Dendritic cell treated with granulocyte-macrophage colony-stimulating factor and Interleukin-4, amounts not matched to agents 40 ng/mL and 50 ng/mL, for 4 days (primary cell): ENCODE results near the gene TSEN54.
A peak's percentile ranks its signal among the peaks of the same experiment; 100 is the strongest.

ENCODE experiments used
- H3K27ac Mint-ChIP-seq: one replicate; pipeline ENCODE4 v1.8.0; 2022; ENCODE audit warnings: mild to moderate bottlenecking, mixed read lengths
- H3K27me3 Mint-ChIP-seq: one replicate; pipeline ENCODE4 v1.8.0; 2022; ENCODE audit warnings: mild to moderate bottlenecking, mixed read lengths
- H3K36me3 Mint-ChIP-seq: one replicate; pipeline ENCODE4 v1.8.0; 2022; ENCODE audit warnings: low read depth, mixed read lengths
- H3K4me1 Mint-ChIP-seq: one replicate; pipeline ENCODE4 v1.8.0; 2022; ENCODE audit warnings: low read depth, mixed read lengths
- H3K4me3 Mint-ChIP-seq: one replicate; pipeline ENCODE4 v1.8.0; 2022; ENCODE audit warnings: mild to moderate bottlenecking, moderate library complexity, mixed read lengths
- H3K9me3 Mint-ChIP-seq: one replicate; pipeline ENCODE4 v1.8.0; 2022; ENCODE audit warnings: mixed read lengths
- intact Hi-C: fragments of 100-400 bp; cut with micrococcal nuclease; formaldehyde crosslinking; loops from one replicate; pipeline ENCODE4 v1.15.0; 2022

TSEN54 gene

GRCh38 chr17:75481194-75482068 lies 34.9 kb upstream of the TSEN54 start:
- Mint-ChIP-seq H3K9me3 (no peaks in the 10 kb centered on the region), H3K4me1 (peaks cover 51% of the 10 kb centered on the region), H3K27me3 (no peaks in the 10 kb centered on the region), H3K36me3 (peaks cover 32% of the 10 kb centered on the region), H3K4me3 (no peak overlapping the region), H3K27ac (peak overlapping the region; percentile 28)
- intact Hi-C loops = no loop called here

GRCh38 chr17:75482098-75482942 lies 34.0 kb upstream of the TSEN54 start:
- peaks cover 51% of the 10 kb centered on the region for H3K4me1 Mint-ChIP-seq

GRCh38 chr17:75485688-75486087 lies 30.6 kb upstream of the TSEN54 start:
- H3K9me3 Mint-ChIP-seq = no peaks in the 10 kb centered on the region
- peak overlapping the region; percentile 92 for H3K27ac Mint-ChIP-seq
- no peak overlapping the region for H3K4me3 Mint-ChIP-seq
- peaks cover 41% of the 10 kb centered on the region for H3K36me3 Mint-ChIP-seq
- H3K27me3 Mint-ChIP-seq = no peaks in the 10 kb centered on the region
- intact Hi-C loops = loop anchor here (2.0 kb wide), 1 partner anchor 59 kb away; no protein-coding TSS in a partner anchor
- peaks cover 56% of the 10 kb centered on the region for H3K4me1 Mint-ChIP-seq

More at GRCh38 chr17:75482098-75482942, 34.0 kb upstream of the TSEN54 start:
- Mint-ChIP-seq H3K4me3 (no peak overlapping the region), H3K9me3 (no peaks in the 10 kb centered on the region), H3K27me3 (no peaks in the 10 kb centered on the region), H3K36me3 (peaks cover 31% of the 10 kb centered on the region), H3K27ac (peak overlapping the region; percentile 28)
- intact Hi-C loops = no loop called here

- H3K36me3 Mint-ChIP-seq = peaks cover 46% of the 10 kb centered on the region
- H3K4me1 Mint-ChIP-seq = peaks cover 52% of the 10 kb centered on the region
- H3K4me3 Mint-ChIP-seq = peak overlapping the region; percentile 71
- no peaks in the 10 kb centered on the region for H3K9me3 Mint-ChIP-seq
- no peaks in the 10 kb centered on the region for H3K27me3 Mint-ChIP-seq
- intact Hi-C loops = loop anchor here (2.0 kb wide), 1 partner anchor 59 kb away; no protein-coding TSS in a partner anchor
- peak overlapping the region; percentile 92 for H3K27ac Mint-ChIP-seq
Measured at GRCh38 chr17:75486151-75486550, 30.2 kb upstream of the TSEN54 start.

- Mint-ChIP-seq H3K4me3 (peak overlapping the region; percentile 71), H3K27me3 (no peaks in the 10 kb centered on the region), H3K36me3 (peaks cover 54% of the 10 kb centered on the region), H3K4me1 (peaks cover 46% of the 10 kb centered on the region), H3K27ac (peak overlapping the region; percentile 92), H3K9me3 (no peaks in the 10 kb centered on the region)
- intact Hi-C loops = loop anchor here (2.0 kb wide), 1 partner anchor 60 kb away; no protein-coding TSS in a partner anchor
Measured at GRCh38 chr17:75486951-75487350, 29.4 kb upstream of the TSEN54 start.

GRCh38 chr17:75487351-75488070 lies 28.8 kb upstream of the TSEN54 start:
- intact Hi-C loops = loop anchor here (2.0 kb wide), 1 partner anchor 61 kb away; no protein-coding TSS in a partner anchor
- H3K4me3 Mint-ChIP-seq = peak overlapping the region; percentile 66

GRCh38 chr17:75488693-75489510 lies 27.4 kb upstream of the TSEN54 start:
- Mint-ChIP-seq H3K4me3 (no peak overlapping the region), H3K36me3 (peaks cover 64% of the 10 kb centered on the region)

More at GRCh38 chr17:75487351-75488070, 28.8 kb upstream of the TSEN54 start:
- no peaks in the 10 kb centered on the region for H3K27me3 Mint-ChIP-seq
- H3K27ac Mint-ChIP-seq = peak overlapping the region; percentile 92
- no peaks in the 10 kb centered on the region for H3K9me3 Mint-ChIP-seq
- peaks cover 46% of the 10 kb centered on the region for H3K4me1 Mint-ChIP-seq
- H3K36me3 Mint-ChIP-seq = peaks cover 60% of the 10 kb centered on the region

GRCh38 chr17:75489511-75489955 lies 26.8 kb upstream of the TSEN54 start:
- Mint-ChIP-seq H3K4me3 (no peak overlapping the region), H3K36me3 (peaks cover 69% of the 10 kb centered on the region), H3K9me3 (no peaks in the 10 kb centered on the region), H3K4me1 (peaks cover 46% of the 10 kb centered on the region), H3K27ac (peak overlapping the region; percentile 92), H3K27me3 (no peaks in the 10 kb centered on the region)
- intact Hi-C loops = no loop called here

More at GRCh38 chr17:75488693-75489510, 27.4 kb upstream of the TSEN54 start:
- H3K27me3 Mint-ChIP-seq = no peaks in the 10 kb centered on the region
- H3K27ac Mint-ChIP-seq = peak overlapping the region; percentile 92
- H3K4me1 Mint-ChIP-seq = peaks cover 46% of the 10 kb centered on the region
- H3K9me3 Mint-ChIP-seq = no peaks in the 10 kb centered on the region
- intact Hi-C loops = no loop called here

GRCh38 chr17:75490173-75490743 lies 26.1 kb upstream of the TSEN54 start:
- no peaks in the 10 kb centered on the region for H3K27me3 Mint-ChIP-seq
- no peaks in the 10 kb centered on the region for H3K9me3 Mint-ChIP-seq
- peaks cover 76% of the 10 kb centered on the region for H3K36me3 Mint-ChIP-seq
- no peak overlapping the region for H3K4me3 Mint-ChIP-seq
- intact Hi-C loops = no loop called here
- H3K4me1 Mint-ChIP-seq = peaks cover 41% of the 10 kb centered on the region
- H3K27ac Mint-ChIP-seq = no peak overlapping the region

- Mint-ChIP-seq H3K27ac (no peak overlapping the region), H3K36me3 (peaks cover 81% of the 10 kb centered on the region), H3K9me3 (no peaks in the 10 kb centered on the region), H3K4me1 (peaks cover 32% of the 10 kb centered on the region), H3K4me3 (no peak overlapping the region), H3K27me3 (no peaks in the 10 kb centered on the region)
- intact Hi-C loops = no loop called here
Measured at GRCh38 chr17:75490953-75491649, 25.2 kb upstream of the TSEN54 start.

GRCh38 chr17:75491680-75492079 lies 24.6 kb upstream of the TSEN54 start:
- Mint-ChIP-seq H3K27ac (no peak overlapping the region), H3K4me1 (peaks cover 27% of the 10 kb centered on the region), H3K27me3 (no peaks in the 10 kb centered on the region), H3K9me3 (no peaks in the 10 kb centered on the region), H3K4me3 (no peak overlapping the region), H3K36me3 (peaks cover 82% of the 10 kb centered on the region)
- intact Hi-C loops = no loop called here

- H3K27ac Mint-ChIP-seq = no peak overlapping the region
- intact Hi-C loops = no loop called here
Measured at GRCh38 chr17:75492555-75493168, 23.7 kb upstream of the TSEN54 start.

More at GRCh38 chr17:75492555-75493168, 23.7 kb upstream of the TSEN54 start:
- Mint-ChIP-seq H3K36me3 (peaks cover 91% of the 10 kb centered on the region), H3K9me3 (no peaks in the 10 kb centered on the region), H3K4me3 (no peak overlapping the region), H3K27me3 (no peaks in the 10 kb centered on the region), H3K4me1 (peaks cover 17% of the 10 kb centered on the region)
